H9 (cell line): ENCODE data around the gene CACNA1A. TPM values are rescaled to one million over a fixed set of nuclear protein-coding genes. Genes with fewer than 3 reads are reported as not detected.

ENCODE experiments used
- DNase-seq: peaks from one replicate; pipeline ENCODE4 v3.0.0-alpha.2; 2017
- H2AFZ ChIP-seq: one replicate; pipeline ENCODE4 v1.6.1; 2013; ENCODE audit warnings: mild to moderate bottlenecking, low read length, control low read depth, moderate library complexity
- H2AK5ac ChIP-seq: 2 replicates; pipeline ENCODE4 v1.6.1; 2013; ENCODE audit warnings: low read length, control low read depth, mixed read lengths; ENCODE audit not compliant: insufficient read length
- H2BK120ac ChIP-seq: one replicate; pipeline ENCODE4 v1.6.1; 2013; ENCODE audit warnings: low read depth, mild to moderate bottlenecking, low read length, control low read depth, inconsistent platforms; ENCODE audit not compliant: poor library complexity, severe bottlenecking
- H2BK12ac ChIP-seq: 2 replicates; pipeline ENCODE4 v1.6.1; 2013; ENCODE audit warnings: low read length, control low read depth, mixed read lengths, low read depth; ENCODE audit not compliant: insufficient read length
- H2BK15ac ChIP-seq: 2 replicates; pipeline ENCODE4 v1.6.1; 2013; ENCODE audit warnings: low read depth, low read length, control low read depth
- H2BK20ac ChIP-seq: one replicate; pipeline ENCODE4 v1.6.1; 2013; ENCODE audit warnings: low read depth, mild to moderate bottlenecking, low read length, control low read depth, inconsistent platforms; ENCODE audit not compliant: poor library complexity, severe bottlenecking
- H2BK5ac ChIP-seq: 2 replicates; pipeline ENCODE4 v1.6.1; 2013; ENCODE audit warnings: low read length, control low read depth, mixed read lengths; ENCODE audit not compliant: insufficient read length
- H3K14ac ChIP-seq: 2 replicates; pipeline ENCODE4 v1.6.1; 2013; ENCODE audit warnings: low read length, control low read depth; ENCODE audit not compliant: insufficient read depth
- H3K18ac ChIP-seq: 2 replicates; pipeline ENCODE4 v1.6.1; 2013; ENCODE audit warnings: low read depth, mild to moderate bottlenecking, mixed read lengths, low read length, control low read depth; ENCODE audit not compliant: insufficient read length
- H3K23ac ChIP-seq: 2 replicates; pipeline ENCODE4 v1.6.1; 2013; ENCODE audit warnings: low read length, control low read depth, mixed read lengths, low read depth; ENCODE audit not compliant: insufficient read length
- H3K23me2 ChIP-seq: 2 replicates; pipeline ENCODE4 v1.6.1; 2013; ENCODE audit warnings: low read depth, mild to moderate bottlenecking, mixed read lengths, low read length, control low read depth; ENCODE audit not compliant: insufficient read length, poor library complexity, severe bottlenecking
- H3K27ac ChIP-seq: 2 replicates; pipeline ENCODE4 v1.5.1; 2013; ENCODE audit warnings: low read length, control low read depth, mixed read lengths, low read depth; ENCODE audit not compliant: insufficient read length
- H3K27me3 ChIP-seq: 2 replicates; pipeline ENCODE4 v1.6.1; 2013; ENCODE audit warnings: low read length, control low read depth, inconsistent platforms; ENCODE audit not compliant: insufficient read depth
- H3K4ac ChIP-seq: 2 replicates; pipeline ENCODE4 v1.6.1; 2013; ENCODE audit warnings: low read depth, mild to moderate bottlenecking, control low read depth, inconsistent platforms, low read length, moderate library complexity
- H3K4me1 ChIP-seq: 2 replicates; pipeline ENCODE4 v1.6.1; 2013; ENCODE audit warnings: low read length, control low read depth, inconsistent platforms; ENCODE audit not compliant: insufficient read depth
- H3K4me2 ChIP-seq: 2 replicates; pipeline ENCODE4 v1.6.1; 2013; ENCODE audit warnings: low read length, control low read depth, mixed read lengths; ENCODE audit not compliant: insufficient read length, insufficient read depth
- H3K56ac ChIP-seq: 2 replicates; pipeline ENCODE4 v1.6.1; 2013; ENCODE audit warnings: low read depth, mild to moderate bottlenecking, mixed read lengths, low read length, control low read depth; ENCODE audit not compliant: insufficient read length
- H3K79me1 ChIP-seq: 2 replicates; pipeline ENCODE4 v1.6.1; 2013; ENCODE audit warnings: low read depth, mild to moderate bottlenecking, moderate library complexity, low read length, control low read depth, inconsistent platforms; ENCODE audit not compliant: insufficient read depth, poor library complexity, severe bottlenecking
- H3K79me2 ChIP-seq: 2 replicates; pipeline ENCODE4 v1.6.1; 2013; ENCODE audit warnings: low read length, control low read depth, inconsistent platforms; ENCODE audit not compliant: insufficient read depth
- H3K9ac ChIP-seq: 2 replicates; pipeline ENCODE4 v1.6.1; 2013; ENCODE audit warnings: low read length, control low read depth, mixed read lengths; ENCODE audit not compliant: insufficient read length; ENCODE audit errors: extremely low read depth
- H3K9me3 ChIP-seq: one replicate; pipeline ENCODE4 v1.6.1; 2013; ENCODE audit warnings: low read depth, low read length, inconsistent platforms; ENCODE audit not compliant: control insufficient read depth
- H3T11ph ChIP-seq: one replicate; pipeline ENCODE4 v1.6.1; 2013; ENCODE audit warnings: mild to moderate bottlenecking, low read length, control low read depth, inconsistent platforms
- H4K20me1 ChIP-seq: one replicate; pipeline ENCODE4 v1.6.1; 2013; ENCODE audit not compliant: control insufficient read depth, insufficient read length, insufficient read depth
- H4K5ac ChIP-seq: 2 replicates; pipeline ENCODE4 v1.6.1; 2013; ENCODE audit warnings: low read depth, mild to moderate bottlenecking, mixed read lengths, low read length, control low read depth; ENCODE audit not compliant: insufficient read length
- H4K8ac ChIP-seq: replicated peaks from 2 replicates; pipeline ENCODE4 v1.6.1; 2013; ENCODE audit warnings: low read length, control low read depth, mixed read lengths, low read depth; ENCODE audit not compliant: insufficient read length
- H4K91ac ChIP-seq: 2 replicates; pipeline ENCODE4 v1.6.1; 2013; ENCODE audit warnings: low read depth, mild to moderate bottlenecking, moderate library complexity, mixed read lengths, low read length, control low read depth; ENCODE audit not compliant: insufficient read length
- H3K27ac Mint-ChIP-seq, 3 experiments: 2 replicates in 2 of 3; 3 replicates in 1 of 3; pipeline ENCODE4 v1.8.0; 2020 to 2021; ENCODE audit warnings: mixed read lengths in 3 of 3, mild to moderate bottlenecking in 1 of 3, moderate library complexity in 1 of 3
- H3K27me3 Mint-ChIP-seq: 2 replicates; pipeline ENCODE4 v1.8.0; 2021; ENCODE audit warnings: low read depth, mild to moderate bottlenecking, moderate library complexity, mixed read lengths
- H3K36me3 Mint-ChIP-seq, 3 experiments: 2 replicates in 2 of 3; 3 replicates in 1 of 3; pipeline ENCODE4 v1.8.0; 2020 to 2021; ENCODE audit warnings: low read depth in 3 of 3, mixed read lengths in 3 of 3; ENCODE audit not compliant: insufficient read depth in 1 of 3
- H3K4me1 Mint-ChIP-seq, 2 experiments: 2 replicates each; pipeline ENCODE4 v1.8.0; 2020; ENCODE audit warnings: mixed read lengths in 2 of 2
- H3K4me3 Mint-ChIP-seq, 2 experiments: 2 replicates in 1 of 2; 3 replicates in 1 of 2; pipeline ENCODE4 v1.8.0; 2020 to 2021; ENCODE audit warnings: mild to moderate bottlenecking in 2 of 2, mixed read lengths in 2 of 2, moderate library complexity in 1 of 2
- H3K9me3 Mint-ChIP-seq, 2 experiments: 2 replicates in 1 of 2; 3 replicates in 1 of 2; pipeline ENCODE4 v1.8.0; 2020; ENCODE audit warnings: mild to moderate bottlenecking in 2 of 2, mixed read lengths in 2 of 2, moderate library complexity in 1 of 2
- WGBS: extraction: QIAGEN DNeasy Blood & Tissue Kit; methylation state at CpG from one replicate; pipeline ENCODE4 v1.1.7; 2013; ENCODE audit warnings: missing lambda C conversion rate, low lambda C conversion rate, mixed read lengths; ENCODE audit not compliant: insufficient read length; ENCODE audit errors: extremely low coverage; 5-methylcytosine and 5-hydroxymethylcytosine counted together
- total RNA-seq: library from RNA; stranded (reverse); gene quantifications from 2 replicates; pipeline ENCODE4 v1.2.1, GENCODE V29; 2021
- TF ChIP-seq, protein P1 (sequence below): fragments of 200-600 bp; sonication (generic); conservative IDR thresholded peaks from 3 replicates; pipeline ENCODE4 v1.8.0; 2021; ENCODE audit warnings: antibody characterized with exemption, mild to moderate bottlenecking

CACNA1A gene
- total RNA-seq, 1 experiment from 2014 or later: 8.0 TPM

DNA sequence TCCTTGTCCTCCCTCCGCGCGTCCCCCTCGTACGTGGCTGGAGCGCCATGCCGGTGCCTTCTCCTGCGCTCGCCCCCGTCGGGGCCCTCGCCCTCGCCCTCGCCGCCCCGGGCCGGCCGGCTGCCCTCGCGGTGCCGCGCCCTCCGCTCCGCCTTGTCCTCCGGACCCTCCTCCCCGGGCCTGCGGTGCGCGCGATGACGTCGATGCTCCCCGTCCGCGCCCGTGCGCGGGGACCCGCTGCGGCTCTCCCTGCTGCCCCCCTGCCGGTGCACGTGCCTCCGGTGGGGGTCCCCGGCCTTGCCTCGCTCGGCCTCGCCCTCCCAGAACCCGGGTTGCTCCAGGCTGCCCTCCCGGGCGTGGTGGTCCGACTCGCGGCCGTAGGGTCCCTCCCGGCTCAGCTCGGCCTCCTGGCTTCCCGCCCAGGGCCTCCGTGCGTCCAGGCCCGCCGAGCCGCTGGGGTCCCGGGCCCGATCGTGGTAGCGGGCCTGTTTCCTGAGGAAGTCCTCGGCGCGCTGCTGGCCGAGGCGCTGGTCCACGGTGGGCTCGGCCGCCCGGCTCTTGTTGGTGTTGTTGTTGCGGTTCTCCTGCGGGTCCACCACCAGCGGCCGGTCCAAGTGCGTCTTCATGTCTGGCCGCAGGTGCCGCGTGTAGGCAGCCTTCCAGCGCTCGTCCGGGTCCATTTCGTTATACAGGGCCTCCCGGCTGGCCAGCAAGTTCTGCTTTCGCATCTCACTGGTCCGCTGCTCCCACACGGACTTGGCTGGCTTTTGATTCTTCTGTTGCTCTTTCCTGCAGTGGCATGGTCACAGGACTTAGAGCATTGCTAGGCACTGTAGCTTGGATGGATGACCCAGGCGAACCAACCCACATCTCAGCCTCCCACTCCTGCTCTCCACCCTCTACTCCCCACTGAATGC is 207.5 kb downstream of the CACNA1A start:
- DNase-seq: peak; percentile 51
- H3K4me2 ChIP-seq: no peak overlapping the region

More for the DNA sequence above, 207.5 kb downstream of the CACNA1A start:
- no peaks in the 10 kb centered on the region for H4K20me1 ChIP-seq
- Mint-ChIP-seq H3K4me3 (no peak overlapping the region), H3K27ac (peak overlapping the region; percentile 28 to 88 (median 44); a peak in 5 of 7 replicates), H3K4me1 (peaks cover 6 to 22% of the 10 kb centered on the region in 2 experiments; a peak in 3 of 4 replicates), H3K36me3 (peaks cover 0 to 8% (median 0%) of the 10 kb centered on the region in 3 experiments; a peak in 3 of 7 replicates), H3K9me3 (no peaks in the 10 kb centered on the region; a peak in 1 of 5 replicates), H3K27me3 (no peaks in the 10 kb centered on the region)
- H3K9ac ChIP-seq: no peak overlapping the region
- no peak overlapping the region for H2BK12ac ChIP-seq
- H2AFZ ChIP-seq: no peak overlapping the region
- H3K4ac ChIP-seq: no peak overlapping the region
- no peaks in the 10 kb centered on the region; the same call in 1 of the 2 replicates for H3K4me1 ChIP-seq
- H2AK5ac ChIP-seq: no peak overlapping the region
- H3K23ac ChIP-seq: no peak overlapping the region
- no peaks in the 10 kb centered on the region for H3K79me1 ChIP-seq
- H4K5ac ChIP-seq: no peak overlapping the region
- no peak overlapping the region for H2BK5ac ChIP-seq
- H4K91ac ChIP-seq: no peak overlapping the region
- H3K18ac ChIP-seq: no peak overlapping the region
- H3K23me2 ChIP-seq: no peaks in the 10 kb centered on the region
- H3K79me2 ChIP-seq: no peaks in the 10 kb centered on the region
- H2BK120ac ChIP-seq: no peak overlapping the region
- H3K9me3 ChIP-seq: no peaks in the 10 kb centered on the region
- no peak overlapping the region for H3K56ac ChIP-seq
- H2BK15ac ChIP-seq: no peak overlapping the region
- no peak overlapping the region for H4K8ac ChIP-seq
- no peak overlapping the region for H3T11ph ChIP-seq
- H3K27ac ChIP-seq: no peak overlapping the region
- no peaks in the 10 kb centered on the region for H3K27me3 ChIP-seq
- no peak overlapping the region for H2BK20ac ChIP-seq
- H3K14ac ChIP-seq: no peak overlapping the region
- TF ChIP-seq, protein P1, sequence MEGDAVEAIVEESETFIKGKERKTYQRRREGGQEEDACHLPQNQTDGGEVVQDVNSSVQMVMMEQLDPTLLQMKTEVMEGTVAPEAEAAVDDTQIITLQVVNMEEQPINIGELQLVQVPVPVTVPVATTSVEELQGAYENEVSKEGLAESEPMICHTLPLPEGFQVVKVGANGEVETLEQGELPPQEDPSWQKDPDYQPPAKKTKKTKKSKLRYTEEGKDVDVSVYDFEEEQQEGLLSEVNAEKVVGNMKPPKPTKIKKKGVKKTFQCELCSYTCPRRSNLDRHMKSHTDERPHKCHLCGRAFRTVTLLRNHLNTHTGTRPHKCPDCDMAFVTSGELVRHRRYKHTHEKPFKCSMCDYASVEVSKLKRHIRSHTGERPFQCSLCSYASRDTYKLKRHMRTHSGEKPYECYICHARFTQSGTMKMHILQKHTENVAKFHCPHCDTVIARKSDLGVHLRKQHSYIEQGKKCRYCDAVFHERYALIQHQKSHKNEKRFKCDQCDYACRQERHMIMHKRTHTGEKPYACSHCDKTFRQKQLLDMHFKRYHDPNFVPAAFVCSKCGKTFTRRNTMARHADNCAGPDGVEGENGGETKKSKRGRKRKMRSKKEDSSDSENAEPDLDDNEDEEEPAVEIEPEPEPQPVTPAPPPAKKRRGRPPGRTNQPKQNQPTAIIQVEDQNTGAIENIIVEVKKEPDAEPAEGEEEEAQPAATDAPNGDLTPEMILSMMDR: no peak
- WGBS: no CpG with 5 or more reads among the region's 92 CpGs
